ENCODE data around the gene DENND6B. TPM values are rescaled to one million over a fixed set of nuclear protein-coding genes. Genes with fewer than 3 reads are reported as not detected.

Gene DENND6B
- total and polyA plus RNA-seq, 2 donors (not counting 1 experiment from before 2014, with no cell fraction given), result 2.8 to 10.3 TPM

- Histone ChIP-seq H3K79me2 (ENCODE audit: control insufficient read depth, insufficient read depth, low read length) (no peaks in the 10 kb centered on the region), H2AFZ (ENCODE audit: insufficient read depth, low read depth, low read length, poor library complexity, severe bottlenecking) (no peak overlapping the region), H3K9ac (ENCODE audit: low read length) (no peak overlapping the region), H3K4me2 (replicated peaks; ENCODE audit: low read depth, low read length, poor library complexity, severe bottlenecking) (no peak overlapping the region), H4K20me1 (ENCODE audit: control insufficient read depth, insufficient read depth, low read length, poor library complexity, severe bottlenecking) (peaks cover 14% of the 10 kb centered on the region), H3K27ac (ENCODE audit: low read length in 2 of 2) (no peak overlapping the region), H3K36me3 (replicated peaks in 1 of 2; ENCODE audit: control extremely low read depth in 1 of 2, control insufficient read depth in 1 of 2, extremely low read depth in 1 of 2, insufficient read depth in 2 of 2, low read length in 1 of 2) (no peaks in the 10 kb centered on the region), H3K27me3 (replicated peaks in 1 of 4; ENCODE audit: control extremely low read depth in 1 of 4, control insufficient read depth in 3 of 4, insufficient read depth in 4 of 4, low read length in 3 of 4) (peaks cover 0 to 26% (median 12%) of the 10 kb centered on the region in 4 experiments), H3K4me1 (ENCODE audit: control insufficient read depth in 2 of 2, insufficient read depth in 2 of 2, low read length in 2 of 2) (peaks cover 36 to 44% of the 10 kb centered on the region in 2 donors), H3K4me3 (ENCODE audit: control extremely low read depth in 1 of 5, extremely low read depth in 1 of 5, insufficient read depth in 1 of 5, low read depth in 2 of 5, low read length in 4 of 5) (no peak overlapping the region), H3K9me3 (ENCODE audit: control extremely low read depth in 1 of 3, control insufficient read depth in 2 of 3, insufficient read depth in 1 of 3, low read length in 2 of 3) (peaks cover 0 to 8% (median 0%) of the 10 kb centered on the region in 3 donors)
- POLR2A ChIA-PET, result no interaction called here
- TF ChIP-seq EZH2 (IDR thresholded peaks at IDR 0.05; ENCODE audit: borderline replicate concordance, insufficient read depth, low read depth, low read length, poor library complexity, severe bottlenecking), result no peak
- TF ChIP-seq, protein P1, sequence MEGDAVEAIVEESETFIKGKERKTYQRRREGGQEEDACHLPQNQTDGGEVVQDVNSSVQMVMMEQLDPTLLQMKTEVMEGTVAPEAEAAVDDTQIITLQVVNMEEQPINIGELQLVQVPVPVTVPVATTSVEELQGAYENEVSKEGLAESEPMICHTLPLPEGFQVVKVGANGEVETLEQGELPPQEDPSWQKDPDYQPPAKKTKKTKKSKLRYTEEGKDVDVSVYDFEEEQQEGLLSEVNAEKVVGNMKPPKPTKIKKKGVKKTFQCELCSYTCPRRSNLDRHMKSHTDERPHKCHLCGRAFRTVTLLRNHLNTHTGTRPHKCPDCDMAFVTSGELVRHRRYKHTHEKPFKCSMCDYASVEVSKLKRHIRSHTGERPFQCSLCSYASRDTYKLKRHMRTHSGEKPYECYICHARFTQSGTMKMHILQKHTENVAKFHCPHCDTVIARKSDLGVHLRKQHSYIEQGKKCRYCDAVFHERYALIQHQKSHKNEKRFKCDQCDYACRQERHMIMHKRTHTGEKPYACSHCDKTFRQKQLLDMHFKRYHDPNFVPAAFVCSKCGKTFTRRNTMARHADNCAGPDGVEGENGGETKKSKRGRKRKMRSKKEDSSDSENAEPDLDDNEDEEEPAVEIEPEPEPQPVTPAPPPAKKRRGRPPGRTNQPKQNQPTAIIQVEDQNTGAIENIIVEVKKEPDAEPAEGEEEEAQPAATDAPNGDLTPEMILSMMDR (IDR thresholded peaks at IDR 0.05), result no peak
- no peak overlapping the region for H3K27ac Mint-ChIP-seq
- intact Hi-C loops (cut with micrococcal nuclease), result no loop called here
- no peak overlapping the region for H3K4me3 Mint-ChIP-seq
- H3K9me3 Mint-ChIP-seq (ENCODE audit: insufficient read depth), result no peaks in the 10 kb centered on the region
- peaks cover 10% of the 10 kb centered on the region for H3K27me3 Mint-ChIP-seq
- CTCF ChIA-PET, result no interaction called here
- ATAC-seq (ENCODE audit: low read depth) (no peak), DNase-seq (no peak)
- 97% methylated on average over 35 of the region's 37 CpGs for WGBS (ENCODE audit: insufficient coverage)
- H3K4me1 Mint-ChIP-seq, result peaks cover 27% of the 10 kb centered on the region
Measured at GRCh38 chr22:50289942-50290630, 36.7 kb downstream of the DENND6B start.

GRCh38 chr22:50289151-50289941 lies 37.5 kb downstream of the DENND6B start:
- TF ChIP-seq, protein P1 (IDR thresholded peaks at IDR 0.05), result no peak
- no peak for TF ChIP-seq EZH2 (IDR thresholded peaks at IDR 0.05; ENCODE audit: borderline replicate concordance, insufficient read depth, low read depth, low read length, poor library complexity, severe bottlenecking)
- Histone ChIP-seq H3K4me3 (ENCODE audit: control extremely low read depth in 1 of 5, extremely low read depth in 1 of 5, insufficient read depth in 1 of 5, low read depth in 2 of 5, low read length in 4 of 5) (no peak overlapping the region), H3K27ac (ENCODE audit: low read length in 2 of 2) (no peak overlapping the region), H4K20me1 (ENCODE audit: control insufficient read depth, insufficient read depth, low read length, poor library complexity, severe bottlenecking) (peaks cover 14% of the 10 kb centered on the region), H2AFZ (ENCODE audit: insufficient read depth, low read depth, low read length, poor library complexity, severe bottlenecking) (no peak overlapping the region), H3K27me3 (replicated peaks in 1 of 4; ENCODE audit: control extremely low read depth in 1 of 4, control insufficient read depth in 3 of 4, insufficient read depth in 4 of 4, low read length in 3 of 4) (peaks cover 0 to 26% (median 12%) of the 10 kb centered on the region in 4 experiments), H3K36me3 (replicated peaks in 1 of 2; ENCODE audit: control extremely low read depth in 1 of 2, control insufficient read depth in 1 of 2, extremely low read depth in 1 of 2, insufficient read depth in 2 of 2, low read length in 1 of 2) (no peaks in the 10 kb centered on the region), H3K79me2 (ENCODE audit: control insufficient read depth, insufficient read depth, low read length) (no peaks in the 10 kb centered on the region), H3K9me3 (ENCODE audit: control extremely low read depth in 1 of 3, control insufficient read depth in 2 of 3, insufficient read depth in 1 of 3, low read length in 2 of 3) (peaks cover 0 to 8% (median 0%) of the 10 kb centered on the region in 3 donors), H3K4me2 (replicated peaks; ENCODE audit: low read depth, low read length, poor library complexity, severe bottlenecking) (no peak overlapping the region), H3K4me1 (ENCODE audit: control insufficient read depth in 2 of 2, insufficient read depth in 2 of 2, low read length in 2 of 2) (peaks cover 35 to 41% of the 10 kb centered on the region in 2 donors), H3K9ac (ENCODE audit: low read length) (no peak overlapping the region)
- ATAC-seq (ENCODE audit: low read depth) (no peak), DNase-seq (no peak)
- Mint-ChIP-seq H3K27me3 (peaks cover 10% of the 10 kb centered on the region), H3K27ac (no peak overlapping the region), H3K9me3 (ENCODE audit: insufficient read depth) (no peaks in the 10 kb centered on the region), H3K4me3 (no peak overlapping the region), H3K4me1 (peaks cover 25% of the 10 kb centered on the region)
- intact Hi-C loops (cut with micrococcal nuclease), result no loop called here
- WGBS (ENCODE audit: insufficient coverage), result 99% methylated on average over 57 of the region's 57 CpGs
- CTCF ChIA-PET, result no interaction called here
- POLR2A ChIA-PET, result no interaction called here
